SU-DHL-6 (cell line): ENCODE measurements around the gene TENT5C.

ENCODE experiments used
- H2AFZ ChIP-seq: fragments of 200-600 bp; sonication (generic); 2 replicates; pipeline ENCODE4 v1.6.1; 2014; ENCODE audit warnings: low read depth, mild to moderate bottlenecking, moderate library complexity, mixed read lengths, antibody characterized with exemption, low read length; ENCODE audit not compliant: severe bottlenecking
- H3F3A ChIP-seq: fragments of 200-600 bp; shearing (Covaris generic); 2 replicates; pipeline ENCODE4 v1.6.0; 2016; ENCODE audit warnings: antibody characterized with exemption, mild to moderate bottlenecking; ENCODE audit not compliant: insufficient read depth
- H3K27ac ChIP-seq: fragments of 200-600 bp; sonication (generic); 2 replicates; pipeline ENCODE4 v1.5.1; 2016; ENCODE audit warnings: low read depth, mild to moderate bottlenecking, low read length, moderate library complexity, mixed read lengths
- H3K27me3 ChIP-seq: fragments of 200-600 bp; sonication (generic), shearing (Covaris generic); 2 replicates; pipeline ENCODE4 v1.6.0; 2014; ENCODE audit warnings: mild to moderate bottlenecking, low read length
- H3K36me3 ChIP-seq: fragments of 200-600 bp; sonication (generic); 2 replicates; pipeline ENCODE4 v1.6.1; 2014; ENCODE audit warnings: mild to moderate bottlenecking, low read length, mixed read lengths
- H3K4me2 ChIP-seq: fragments of 300-600, 200-600 bp; shearing (Covaris generic), sonication (generic); 2 replicates; pipeline ENCODE4 v1.6.0; 2014; ENCODE audit warnings: low read length, low read depth, mild to moderate bottlenecking; ENCODE audit not compliant: poor library complexity, severe bottlenecking
- H3K4me3 ChIP-seq: fragments of 200-600 bp; sonication (generic); 2 replicates; pipeline ENCODE4 v1.5.1; 2014; ENCODE audit warnings: antibody characterized with exemption, low read length, mild to moderate bottlenecking, mixed read lengths; ENCODE audit not compliant: insufficient read depth, poor library complexity, severe bottlenecking
- H3K79me2 ChIP-seq: fragments of 200-600 bp; sonication (generic); 2 replicates; pipeline ENCODE4 v1.6.1; 2014; ENCODE audit warnings: mild to moderate bottlenecking, low read length, moderate library complexity; ENCODE audit not compliant: insufficient read depth
- H3K9ac ChIP-seq: fragments of 200-600 bp; sonication (generic); 2 replicates; pipeline ENCODE4 v1.7.0; 2014; ENCODE audit warnings: mild to moderate bottlenecking, low read length
- H3K9me2 ChIP-seq: fragments of 200-600 bp; sonication (generic); replicated peaks from 2 replicates; pipeline ENCODE4 v1.6.1; 2014; ENCODE audit warnings: low read length; ENCODE audit not compliant: insufficient read depth
- H3K9me3 ChIP-seq: fragments of 200-600 bp; sonication (generic); 2 replicates; pipeline ENCODE4 v1.6.1; 2014; ENCODE audit warnings: low read length, mixed read lengths; ENCODE audit not compliant: insufficient read depth
- H4K20me1 ChIP-seq: fragments of 200-600 bp; sonication (generic); 2 replicates; pipeline ENCODE4 v1.6.1; 2014; ENCODE audit warnings: low read depth, mild to moderate bottlenecking, antibody characterized with exemption, low read length, moderate library complexity, mixed read lengths
- CTCF ChIP-seq: fragments of 200-600 bp; sonication (generic); IDR thresholded peaks from one replicate; pipeline ENCODE4 v1.5.1; 2017; ENCODE audit warnings: antibody characterized with exemption, mild to moderate bottlenecking, low read length, moderate library complexity; ENCODE audit not compliant: insufficient read depth, poor library complexity, severe bottlenecking
- EZH2phosphoT487 ChIP-seq: fragments of 200-600 bp; sonication (generic), shearing (Covaris generic); conservative IDR thresholded peaks from 2 replicates; pipeline ENCODE4 v1.6.1; 2018; ENCODE audit warnings: mild to moderate bottlenecking, antibody characterized with exemption, low read length, moderate library complexity, mixed read lengths

Gene TENT5C

GRCh38 chr1:117663156-117663902 lies 57.5 kb downstream of the TENT5C start:
- H3K27me3 ChIP-seq, result no peaks in the 10 kb centered on the region
- H3F3A ChIP-seq, result no peaks in the 10 kb centered on the region
- no peak overlapping the region for H3K9ac ChIP-seq
- no peaks in the 10 kb centered on the region for H3K36me3 ChIP-seq
- H3K79me2 ChIP-seq, result no peaks in the 10 kb centered on the region
- TF ChIP-seq CTCF (no peak), EZH2phosphoT487 (no peak)
- H3K9me2 ChIP-seq, result no peaks in the 10 kb centered on the region
- H3K4me3 ChIP-seq, result no peak overlapping the region
- H3K4me2 ChIP-seq, result no peak overlapping the region
- no peak overlapping the region for H3K27ac ChIP-seq
- H2AFZ ChIP-seq, result no peak overlapping the region
- no peaks in the 10 kb centered on the region for H3K9me3 ChIP-seq
- no peaks in the 10 kb centered on the region for H4K20me1 ChIP-seq

- no peaks in the 10 kb centered on the region for H3K79me2 ChIP-seq
- no peak overlapping the region for H3K4me3 ChIP-seq
- H3K4me2 ChIP-seq, result no peak overlapping the region
- no peaks in the 10 kb centered on the region for H3K9me2 ChIP-seq
- H3K36me3 ChIP-seq, result no peaks in the 10 kb centered on the region
- H3K27me3 ChIP-seq, result no peaks in the 10 kb centered on the region
- no peak overlapping the region for H3K9ac ChIP-seq
- H4K20me1 ChIP-seq, result no peaks in the 10 kb centered on the region
- TF ChIP-seq CTCF (no peak), EZH2phosphoT487 (no peak)
- no peak overlapping the region for H2AFZ ChIP-seq
- no peaks in the 10 kb centered on the region for H3F3A ChIP-seq
- no peak overlapping the region for H3K27ac ChIP-seq
- H3K9me3 ChIP-seq, result no peaks in the 10 kb centered on the region
These were observed 58.5 kb downstream of the TENT5C start for GRCh38 chr1:117664314-117664713.

GRCh38 chr1:117665556-117666270 lies 59.9 kb downstream of the TENT5C start:
- Histone ChIP-seq H3K79me2 (no peaks in the 10 kb centered on the region), H3K27ac (no peak overlapping the region), H3K27me3 (no peaks in the 10 kb centered on the region), H3K9ac (no peak overlapping the region), H3K4me2 (no peak overlapping the region), H3F3A (no peaks in the 10 kb centered on the region), H4K20me1 (no peaks in the 10 kb centered on the region), H2AFZ (no peak overlapping the region), H3K9me3 (no peaks in the 10 kb centered on the region), H3K36me3 (no peaks in the 10 kb centered on the region), H3K4me3 (no peak overlapping the region), H3K9me2 (no peaks in the 10 kb centered on the region)
- TF ChIP-seq EZH2phosphoT487 (no peak), CTCF (no peak)
